PC-9 (cell line): ENCODE results near the gene PTPRD. TPM values are rescaled to one million over a fixed set of nuclear protein-coding genes. Genes with fewer than 3 reads are reported as not detected.

Experiments
- BruUV-seq: library from RNA; stranded (reverse); fragments of 400-500 nt; replicated peaks from 2 replicates; lab custom pipeline; 2021; lab: Mats Ljungman, UMichigan
- CTCF ChIA-PET: fragments of 300-600 bp; sonication (Branson Sonifier 250); formaldehyde crosslinking; loops from one replicate; lab custom pipeline; 2022; ENCODE audit warnings: antibody characterized with exemption; lab: Charles Lee
- POLR2A ChIA-PET: fragments of 300-600 bp; sonication (Branson Sonifier 250); formaldehyde crosslinking; loops from one replicate; lab custom pipeline; 2022; ENCODE audit warnings: antibody characterized with exemption; ENCODE audit not compliant: unreplicated experiment; lab: Charles Lee
- DNase-seq, 2 experiments: peaks; one replicate each; pipeline versions ENCODE4 v3.0.0 to v3.0.0-alpha.2; 2015 to 2022; ENCODE audit warnings: mixed read lengths in 1 of 2
- H2AFZ ChIP-seq: fragments of 200-600 bp; sonication (generic); 2 replicates; pipeline ENCODE4 v1.8.1; 2017; ENCODE audit warnings: antibody characterized with exemption
- H3F3A ChIP-seq: fragments of 200-600 bp; sonication (generic); 2 replicates; pipeline ENCODE4 v1.8.1; 2017; ENCODE audit warnings: antibody characterized with exemption, mild to moderate bottlenecking, low read depth; ENCODE audit not compliant: insufficient read depth
- H3K27ac ChIP-seq: fragments of 200-600 bp; sonication (generic); 2 replicates; pipeline ENCODE4 v1.6.1; 2016; ENCODE audit warnings: mixed run types
- H3K27me3 ChIP-seq: fragments of 200-600 bp; sonication (generic); 2 replicates; pipeline ENCODE4 v1.6.1; 2016; ENCODE audit warnings: low read depth, mixed run types; ENCODE audit not compliant: insufficient read depth
- H3K36me3 ChIP-seq: fragments of 200-600 bp; sonication (generic); 2 replicates; pipeline ENCODE4 v1.6.1; 2016; ENCODE audit warnings: low read depth, mixed run types
- H3K4me1 ChIP-seq: fragments of 200-600 bp; sonication (generic); replicated peaks from 2 replicates; pipeline ENCODE4 v1.6.1; 2016; ENCODE audit warnings: mixed run types; ENCODE audit not compliant: insufficient read depth
- H3K4me2 ChIP-seq: fragments of 200-600 bp; sonication (generic); 2 replicates; pipeline ENCODE4 v1.6.1; 2017; ENCODE audit warnings: mixed run types
- H3K4me3 ChIP-seq: fragments of 200-600 bp; sonication (generic); 2 replicates; pipeline ENCODE4 v1.6.1; 2016; ENCODE audit warnings: mixed run types
- H3K79me2 ChIP-seq: fragments of 200-600 bp; sonication (generic); 2 replicates; pipeline ENCODE4 v1.6.1; 2017; ENCODE audit warnings: low read depth, mixed run types
- H3K9me2 ChIP-seq: fragments of 200-600 bp; sonication (generic); 2 replicates; pipeline ENCODE4 v1.8.1; 2017; ENCODE audit warnings: mild to moderate bottlenecking; ENCODE audit not compliant: insufficient read depth
- H3K9me3 ChIP-seq: fragments of 200-600 bp; sonication (generic); 2 replicates; pipeline ENCODE4 v1.8.1; 2016; ENCODE audit warnings: low read depth; ENCODE audit not compliant: insufficient read depth
- H4K20me1 ChIP-seq: fragments of 200-600 bp; sonication (generic); 2 replicates; pipeline ENCODE4 v1.8.1; 2017; ENCODE audit not compliant: insufficient read depth
- EZH2 ChIP-seq: fragments of 200-600 bp; sonication (generic); IDR thresholded peaks from 2 replicates; pipeline ENCODE4 v1.8.0; 2017; ENCODE audit warnings: antibody characterized with exemption, low read depth
- intact Hi-C: fragments of 100-400 bp; cut with micrococcal nuclease; formaldehyde crosslinking; loops from one replicate; pipeline ENCODE4 v1.10.0; 2022; ENCODE audit not compliant: unreplicated experiment
- total RNA-seq: library from RNA; stranded (reverse); gene quantifications from 2 replicates; pipeline ENCODE4 v1.2.3, GENCODE V29; 2021
- TF ChIP-seq, protein P1 (sequence below): fragments of 200-600 bp; sonication (generic); conservative IDR thresholded peaks from 2 replicates; pipeline ENCODE4 v1.6.1; 2017; ENCODE audit warnings: mixed run types, antibody characterized with exemption, mild to moderate bottlenecking, moderate library complexity

PTPRD gene
- total RNA-seq, 1 experiment from 2014 or later = not detected

DNA sequence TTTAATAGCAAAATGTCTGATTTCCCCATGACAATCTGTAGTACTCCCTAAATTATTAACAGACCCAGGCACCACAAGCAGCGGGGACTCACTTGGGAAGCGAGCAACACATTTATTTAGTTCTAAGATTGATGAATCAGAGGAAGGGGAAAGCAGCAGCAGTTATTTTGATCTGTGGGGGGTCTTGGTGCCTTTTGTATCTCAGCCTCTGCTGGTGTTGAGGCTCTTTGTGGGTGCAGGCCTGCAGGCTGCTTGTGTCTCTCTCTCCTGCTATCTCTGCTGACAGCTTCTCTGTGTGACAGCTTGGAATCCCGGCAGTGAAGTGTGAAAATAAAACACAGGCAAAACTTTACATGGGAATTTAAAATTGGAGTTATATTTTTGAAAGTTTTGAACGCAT lies 1935.1 kb downstream of the PTPRD start:
- Histone ChIP-seq H3K79me2 (no peaks in the 10 kb centered on the region), H3F3A (no peaks in the 10 kb centered on the region), H3K27me3 (no peaks in the 10 kb centered on the region), H3K9me3 (no peaks in the 10 kb centered on the region), H3K4me2 (no peak overlapping the region), H3K27ac (no peak overlapping the region), H3K4me3 (no peak overlapping the region), H2AFZ (no peak overlapping the region), H4K20me1 (no peaks in the 10 kb centered on the region), H3K36me3 (no peaks in the 10 kb centered on the region), H3K9me2 (no peaks in the 10 kb centered on the region), H3K4me1 (no peaks in the 10 kb centered on the region)
- no TSS peak for BruUV-seq
- CTCF ChIA-PET = no interaction called here
- intact Hi-C loops = no loop called here
- no peak for TF ChIP-seq EZH2
- TF ChIP-seq, protein P1, sequence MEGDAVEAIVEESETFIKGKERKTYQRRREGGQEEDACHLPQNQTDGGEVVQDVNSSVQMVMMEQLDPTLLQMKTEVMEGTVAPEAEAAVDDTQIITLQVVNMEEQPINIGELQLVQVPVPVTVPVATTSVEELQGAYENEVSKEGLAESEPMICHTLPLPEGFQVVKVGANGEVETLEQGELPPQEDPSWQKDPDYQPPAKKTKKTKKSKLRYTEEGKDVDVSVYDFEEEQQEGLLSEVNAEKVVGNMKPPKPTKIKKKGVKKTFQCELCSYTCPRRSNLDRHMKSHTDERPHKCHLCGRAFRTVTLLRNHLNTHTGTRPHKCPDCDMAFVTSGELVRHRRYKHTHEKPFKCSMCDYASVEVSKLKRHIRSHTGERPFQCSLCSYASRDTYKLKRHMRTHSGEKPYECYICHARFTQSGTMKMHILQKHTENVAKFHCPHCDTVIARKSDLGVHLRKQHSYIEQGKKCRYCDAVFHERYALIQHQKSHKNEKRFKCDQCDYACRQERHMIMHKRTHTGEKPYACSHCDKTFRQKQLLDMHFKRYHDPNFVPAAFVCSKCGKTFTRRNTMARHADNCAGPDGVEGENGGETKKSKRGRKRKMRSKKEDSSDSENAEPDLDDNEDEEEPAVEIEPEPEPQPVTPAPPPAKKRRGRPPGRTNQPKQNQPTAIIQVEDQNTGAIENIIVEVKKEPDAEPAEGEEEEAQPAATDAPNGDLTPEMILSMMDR = no peak
- POLR2A ChIA-PET = no interaction called here
- DNase-seq = no peak

DNA sequence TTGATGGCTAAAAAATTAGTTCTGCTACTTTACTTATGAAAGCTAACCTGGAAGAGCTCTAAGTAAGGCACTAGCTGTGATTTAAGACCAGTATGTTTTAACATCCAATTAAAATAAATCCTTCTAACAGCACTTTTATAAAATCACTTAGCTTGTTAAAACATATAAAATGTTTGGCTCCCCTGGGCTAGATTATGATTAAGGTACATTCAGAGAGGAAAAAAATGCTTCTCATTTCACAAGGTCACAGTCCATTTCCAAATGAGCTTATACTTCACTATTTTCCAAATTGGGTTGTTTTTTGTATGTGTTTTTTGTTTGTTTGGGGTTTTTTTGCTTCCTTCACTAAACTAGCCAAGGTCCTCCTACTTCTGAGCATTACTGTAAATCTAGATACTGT lies 1938.3 kb downstream of the PTPRD start:
- Histone ChIP-seq H3F3A (no peaks in the 10 kb centered on the region), H3K36me3 (no peaks in the 10 kb centered on the region)
- CTCF ChIA-PET = no interaction called here

DNA sequence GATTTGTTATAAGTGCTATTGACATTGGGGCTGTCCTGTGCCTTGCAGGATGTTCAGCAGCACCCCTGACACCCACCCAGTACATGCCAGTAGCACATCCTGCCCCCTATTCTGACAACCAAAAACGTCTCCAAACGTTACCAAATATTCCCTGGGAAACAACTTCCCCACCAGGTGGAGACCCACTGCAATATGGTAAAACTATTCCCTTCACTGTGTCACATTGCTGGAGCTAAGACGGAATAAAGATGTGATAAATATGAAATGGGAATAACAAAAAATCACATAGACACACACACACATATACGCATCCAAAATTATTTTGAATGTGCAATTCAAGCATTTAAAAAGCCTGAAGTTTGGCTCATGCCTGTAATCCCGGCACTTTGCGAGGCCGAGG lies 1939.0 kb downstream of the PTPRD start:
- Histone ChIP-seq H3K4me3 (no peak overlapping the region), H3F3A (no peaks in the 10 kb centered on the region), H3K27me3 (no peaks in the 10 kb centered on the region), H3K4me1 (no peaks in the 10 kb centered on the region), H3K79me2 (no peaks in the 10 kb centered on the region), H2AFZ (no peak overlapping the region), H3K9me2 (no peaks in the 10 kb centered on the region), H3K36me3 (no peaks in the 10 kb centered on the region), H3K4me2 (no peak overlapping the region), H3K9me3 (no peaks in the 10 kb centered on the region), H3K27ac (no peak overlapping the region), H4K20me1 (no peaks in the 10 kb centered on the region)
- ChIA-PET POLR2A (no interaction called here), CTCF (no interaction called here)
- no TSS peak for BruUV-seq
- TF ChIP-seq, protein P1 = no peak
- TF ChIP-seq EZH2 = no peak
- intact Hi-C loops = no loop called here
- no peak for DNase-seq

More for the DNA sequence above, 1938.3 kb downstream of the PTPRD start:
- POLR2A ChIA-PET = no interaction called here
- no peak for TF ChIP-seq EZH2
- TF ChIP-seq, protein P1 = no peak
- H3K4me3 ChIP-seq = no peak overlapping the region
- H3K27ac ChIP-seq = no peak overlapping the region
- H3K9me2 ChIP-seq = no peaks in the 10 kb centered on the region
- no peak for DNase-seq
- no TSS peak for BruUV-seq
- no peaks in the 10 kb centered on the region for H3K4me1 ChIP-seq
- no peaks in the 10 kb centered on the region for H3K27me3 ChIP-seq
- no peak overlapping the region for H3K4me2 ChIP-seq
- no peaks in the 10 kb centered on the region for H4K20me1 ChIP-seq
- intact Hi-C loops = no loop called here
- H2AFZ ChIP-seq = no peak overlapping the region
- H3K9me3 ChIP-seq = no peaks in the 10 kb centered on the region
- H3K79me2 ChIP-seq = no peaks in the 10 kb centered on the region
